ENCODE results near the gene VPS8. TPM values are rescaled to one million over a fixed set of nuclear protein-coding genes. Genes with fewer than 3 reads are reported as not detected.
"Not testable (repeated sequence)": the region's sequence is repeated elsewhere in the genome, so short reads cannot be mapped to it uniquely, and the experiment has no call there.

VPS8 gene
- total RNA-seq, 1 donor from 2014 or later = 60.8 TPM

GRCh38 chr3:184907681-184908649, 96.0 kb downstream of the VPS8 start:
- intact Hi-C loops (cut with micrococcal nuclease) = no loop called here

DNA sequence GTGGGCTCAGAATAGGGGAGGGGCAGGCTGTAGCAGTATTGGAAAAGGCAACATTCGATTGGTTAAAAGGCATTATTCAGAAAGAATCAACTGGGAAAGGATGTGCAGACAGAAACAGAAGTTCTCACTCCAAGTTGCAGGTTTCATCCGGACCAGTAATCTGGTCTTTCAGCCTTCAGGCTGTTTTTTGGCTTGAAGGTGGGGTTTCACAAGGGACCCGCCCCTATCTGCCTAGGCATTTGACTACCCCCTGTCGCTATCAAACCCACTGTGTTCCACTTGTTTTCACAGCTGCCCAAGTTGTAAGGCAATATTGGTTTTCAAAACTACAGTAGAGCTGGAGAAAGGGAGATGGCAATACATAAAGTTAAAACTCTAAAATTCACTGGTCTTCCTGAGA, 96.9 kb downstream of the VPS8 start:
- intact Hi-C loops (cut with micrococcal nuclease) = no loop called here

GRCh38 chr3:184910664-184911063, 98.7 kb downstream of the VPS8 start:
- intact Hi-C loops (cut with micrococcal nuclease) = no loop called here

GRCh38 chr3:184911570-184911969, 99.6 kb downstream of the VPS8 start:
- intact Hi-C loops (cut with micrococcal nuclease) = no loop called here

DNA sequence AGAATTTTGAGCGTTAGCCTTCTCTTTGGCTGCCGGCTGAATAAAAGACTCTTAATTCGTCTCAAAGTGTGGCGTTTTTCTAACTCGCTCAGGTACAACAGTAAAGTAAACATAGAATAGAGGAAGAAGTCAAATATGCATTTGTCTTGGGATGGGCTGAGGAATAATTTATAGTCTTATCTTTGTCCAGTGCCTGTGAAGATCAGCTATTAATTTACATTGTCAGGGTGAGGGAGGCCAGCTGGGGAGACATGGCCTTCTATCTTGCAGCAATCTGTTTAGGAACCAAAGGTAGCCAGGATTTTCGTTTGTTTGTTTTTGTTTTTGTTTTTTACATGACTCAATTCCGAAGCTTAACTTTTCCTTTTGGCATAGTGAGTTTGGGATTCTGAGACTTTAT, 100.2 kb downstream of the VPS8 start:
- intact Hi-C loops (cut with micrococcal nuclease) = no loop called here

DNA sequence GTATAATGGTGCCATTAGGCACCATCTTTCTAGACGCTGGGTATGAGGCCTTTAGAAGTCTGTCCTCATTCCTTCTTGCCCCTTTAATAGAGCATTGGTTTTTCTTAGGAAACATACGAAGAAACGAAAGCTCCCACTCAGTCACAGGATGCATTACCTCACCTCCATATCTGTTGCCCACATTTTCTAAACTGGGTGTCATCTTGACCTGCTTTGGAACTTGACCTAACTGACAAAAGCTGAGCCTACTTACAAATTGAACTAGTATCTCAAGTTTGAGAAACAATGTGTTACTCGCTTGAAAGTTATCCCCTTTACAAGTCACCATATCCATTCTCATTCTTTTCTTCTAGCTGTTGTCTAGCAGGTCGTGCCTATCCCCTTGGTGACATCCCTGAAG, 102.7 kb downstream of the VPS8 start:
- intact Hi-C loops (cut with micrococcal nuclease) = no loop called here

- intact Hi-C loops (cut with micrococcal nuclease) = no loop called here
Observed at GRCh38 chr3:184918750-184919149, 106.8 kb downstream of the VPS8 start.

DNA sequence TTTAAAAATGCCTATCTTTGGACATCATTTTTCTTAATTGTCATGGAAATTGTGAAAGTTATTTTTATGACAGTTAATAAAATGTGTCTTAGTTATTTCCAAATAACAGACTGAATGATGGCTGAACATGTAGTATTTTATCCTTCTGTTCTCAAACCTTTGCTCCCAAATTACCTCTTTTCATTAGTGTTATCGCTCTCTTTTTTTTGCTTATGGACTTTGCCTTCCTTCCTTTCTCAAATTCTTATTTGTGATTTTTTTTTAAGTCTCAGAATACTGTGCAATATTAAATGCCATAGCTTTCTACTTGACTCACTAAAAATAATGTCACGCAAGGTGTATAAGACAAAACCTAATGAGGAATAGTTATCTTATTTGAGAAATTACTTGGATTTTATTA, 107.7 kb downstream of the VPS8 start:
- intact Hi-C loops (cut with micrococcal nuclease) = no loop called here

- intact Hi-C loops (cut with micrococcal nuclease) = no loop called here
Observed at GRCh38 chr3:184924547-184924946, 112.6 kb downstream of the VPS8 start.

GRCh38 chr3:184927796-184928315, 115.9 kb downstream of the VPS8 start:
- intact Hi-C loops (cut with micrococcal nuclease) = no loop called here

DNA sequence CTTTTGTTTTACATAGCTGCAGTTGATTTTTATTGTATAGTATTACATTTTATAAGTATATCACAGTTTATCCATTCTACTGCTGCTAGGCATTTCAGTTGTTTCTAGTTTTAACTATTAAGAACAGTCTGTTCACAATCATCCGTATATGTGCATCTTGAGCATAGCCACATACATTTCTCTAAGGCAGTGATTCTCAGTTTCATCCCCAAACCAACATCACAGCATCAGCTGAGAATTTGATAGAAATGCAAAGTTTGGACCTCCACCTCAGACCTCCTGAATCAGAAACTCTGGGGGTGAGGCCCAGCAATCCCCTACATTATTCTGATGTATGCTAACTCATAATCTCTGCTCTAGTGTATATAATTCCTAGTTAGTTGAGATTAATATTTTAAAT, 120.8 kb downstream of the VPS8 start:
- intact Hi-C loops (cut with micrococcal nuclease) = no loop called here

DNA sequence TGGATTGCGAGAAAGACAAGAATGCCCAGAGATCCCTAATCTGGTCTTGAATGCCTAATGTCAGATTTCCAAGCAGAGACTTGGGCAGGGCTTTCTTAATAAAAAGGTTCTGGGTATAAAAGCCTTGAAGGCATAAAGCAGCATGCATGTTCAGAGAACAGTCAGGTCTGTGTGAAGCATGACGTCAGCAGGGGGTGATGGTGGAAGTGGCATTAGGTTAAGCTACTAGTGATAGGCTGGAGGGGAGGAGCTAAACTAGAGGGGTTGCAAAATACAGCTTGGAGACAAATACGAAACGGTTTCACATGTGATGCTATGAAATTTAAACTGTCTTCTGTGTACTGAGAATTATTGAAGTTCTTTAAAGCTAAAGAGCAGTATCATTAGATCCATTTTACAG, 125.6 kb downstream of the VPS8 start:
- intact Hi-C loops (cut with micrococcal nuclease) = no loop called here

DNA sequence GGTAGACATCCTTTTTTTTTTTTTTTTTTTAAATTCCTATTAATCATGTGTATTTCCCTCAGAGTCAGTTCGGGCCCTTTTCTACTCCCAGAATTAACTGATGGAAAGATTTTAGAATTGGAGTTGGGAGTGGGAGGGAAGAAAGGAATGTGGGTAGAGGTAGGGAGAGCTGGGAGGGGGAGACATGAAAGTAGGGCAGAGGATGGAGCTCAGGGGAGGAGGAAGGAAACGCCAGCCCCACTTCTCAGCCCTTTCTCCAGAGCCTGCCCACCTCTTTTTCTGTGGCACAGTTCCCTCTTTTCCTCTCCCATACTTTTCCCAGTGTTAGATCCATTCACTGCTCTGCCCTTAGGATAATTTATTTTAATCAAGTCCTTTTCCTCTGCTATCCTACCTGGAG, 129.4 kb downstream of the VPS8 start:
- intact Hi-C loops (cut with micrococcal nuclease) = no loop called here

DNA sequence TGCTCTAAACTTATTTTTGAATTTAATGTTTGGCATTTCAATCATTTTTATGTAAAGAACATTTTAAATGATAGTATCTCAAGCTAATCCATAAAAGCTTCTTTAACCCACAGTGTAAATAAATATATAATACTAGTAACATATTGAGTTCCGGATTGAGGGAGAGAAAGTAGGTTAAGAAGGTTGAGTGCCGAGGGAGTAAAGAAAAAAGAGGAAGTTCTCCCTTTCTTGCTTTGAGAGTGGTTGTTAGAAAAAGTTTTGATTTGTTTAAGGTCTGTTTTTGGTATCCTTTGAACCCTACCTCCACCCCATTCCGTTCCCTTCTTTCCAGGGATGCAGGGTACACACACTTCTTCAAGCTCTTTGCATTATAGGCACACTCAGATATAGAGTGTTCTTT, 130.8 kb downstream of the VPS8 start:
- intact Hi-C loops (cut with micrococcal nuclease) = no loop called here

- intact Hi-C loops (cut with micrococcal nuclease) = no loop called here
Observed at GRCh38 chr3:184944241-184944640, 132.3 kb downstream of the VPS8 start.

DNA sequence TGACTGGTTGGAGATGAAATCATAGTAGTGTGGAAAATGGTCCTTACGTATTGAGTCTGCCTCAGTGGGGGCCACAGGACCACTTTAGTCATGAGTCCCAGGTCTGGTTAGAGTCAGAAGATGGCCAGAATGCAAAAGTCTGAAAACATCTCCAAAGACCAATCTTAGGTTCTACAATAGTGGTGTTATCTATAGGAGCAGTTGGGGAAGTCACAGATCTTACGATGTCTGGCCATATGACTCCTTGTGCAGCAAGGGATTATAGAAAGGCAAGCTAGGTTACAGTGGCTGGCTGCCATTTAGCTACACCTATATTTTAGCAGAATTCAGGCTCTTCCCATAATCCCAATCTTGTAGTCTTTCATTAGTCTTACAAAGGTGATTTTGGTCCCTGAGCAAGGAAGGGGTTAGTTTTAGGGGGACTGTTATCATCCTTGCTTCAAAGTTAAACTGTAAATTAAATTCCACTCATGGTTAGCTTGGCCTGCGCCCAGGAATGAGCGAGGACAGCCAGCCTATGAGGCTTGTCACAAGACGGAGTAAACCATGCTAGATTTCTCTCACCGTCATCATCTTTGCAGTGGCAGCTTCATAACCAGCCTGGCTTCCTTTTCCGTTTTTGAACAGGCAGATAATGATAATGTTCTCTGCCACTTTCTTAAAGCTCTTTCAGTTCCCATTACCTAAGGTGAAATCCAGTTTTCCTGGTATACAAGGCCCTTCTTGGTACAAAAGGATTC, 134.1 kb downstream of the VPS8 start:
- intact Hi-C loops (cut with micrococcal nuclease) = no loop called here

DNA sequence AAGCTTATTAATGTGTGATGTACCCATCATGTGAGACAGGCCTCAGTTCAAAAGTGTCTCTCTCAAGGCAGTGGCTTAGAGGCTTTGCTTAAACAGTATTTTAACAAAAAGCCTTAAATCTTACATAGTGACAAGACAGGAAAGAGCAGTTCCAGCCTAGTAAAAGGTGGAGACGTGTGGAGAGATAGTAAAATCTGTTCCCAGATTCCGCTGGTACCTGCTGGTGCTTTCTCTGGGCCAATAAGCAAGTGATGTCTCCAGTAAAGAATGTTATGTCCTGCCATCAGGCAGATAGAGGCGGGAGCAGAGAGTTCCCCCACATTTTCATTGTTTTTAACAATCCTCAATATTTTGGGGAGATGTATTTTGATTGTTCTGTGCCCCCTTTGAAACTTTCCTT, 135.0 kb downstream of the VPS8 start:
- intact Hi-C loops (cut with micrococcal nuclease) = no loop called here

DNA sequence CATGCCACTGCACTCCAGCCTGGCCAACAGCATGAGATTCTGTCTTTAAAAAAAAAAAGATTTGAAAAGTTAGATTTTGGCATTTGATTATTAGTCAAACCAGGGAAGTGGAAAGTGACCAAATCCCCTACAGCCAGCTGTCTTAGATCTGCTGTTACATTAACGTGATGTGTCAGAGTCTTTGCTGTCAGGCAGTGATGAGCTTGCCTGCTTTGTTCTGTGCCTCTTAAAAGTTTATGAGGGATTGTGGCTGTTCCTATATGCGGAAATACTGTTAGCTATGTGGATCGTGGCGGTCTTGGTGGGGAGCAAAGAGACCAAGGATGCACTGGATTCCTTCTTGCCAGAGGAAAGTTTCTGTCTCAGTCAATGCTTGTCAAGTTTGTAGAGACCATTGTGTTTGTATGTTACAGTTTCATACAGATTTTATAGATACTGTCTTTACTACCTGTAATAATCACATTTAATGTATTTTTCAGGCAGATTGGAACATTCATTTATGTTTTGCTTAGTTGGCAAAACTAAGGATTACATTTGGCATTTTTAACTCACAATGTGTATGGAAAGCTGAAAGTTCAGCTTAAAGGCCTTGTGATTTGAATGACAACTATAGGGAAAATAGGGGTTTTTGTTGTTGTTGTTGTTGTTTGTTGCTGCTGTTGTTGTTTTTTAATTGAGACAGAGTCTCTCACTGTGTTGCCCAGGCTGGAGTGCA, 137.4 kb downstream of the VPS8 start:
- intact Hi-C loops (cut with micrococcal nuclease) = no loop called here

DNA sequence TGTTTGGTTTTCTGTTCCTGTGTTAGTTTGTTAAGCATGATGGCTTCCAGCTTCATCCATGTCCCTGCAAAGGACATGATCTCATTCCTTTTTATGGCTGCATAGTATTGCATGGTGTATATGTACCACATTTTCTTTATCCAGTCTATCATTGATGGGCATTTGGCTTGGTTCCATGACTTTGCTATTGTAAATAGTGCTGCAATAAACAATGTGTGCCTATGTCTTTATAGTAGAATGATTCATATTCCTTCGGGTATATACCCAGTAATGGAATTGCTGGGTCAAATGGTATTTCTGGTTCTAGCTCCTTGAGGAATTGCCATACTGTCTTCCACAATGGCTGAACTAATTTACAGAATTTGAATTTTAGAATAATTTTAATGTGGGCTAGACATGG, 138.8 kb downstream of the VPS8 start:
- intact Hi-C loops (cut with micrococcal nuclease) = not testable (repeated sequence)

- intact Hi-C loops (cut with micrococcal nuclease) = no loop called here
Observed at GRCh38 chr3:184952671-184953070, 140.7 kb downstream of the VPS8 start.

DNA sequence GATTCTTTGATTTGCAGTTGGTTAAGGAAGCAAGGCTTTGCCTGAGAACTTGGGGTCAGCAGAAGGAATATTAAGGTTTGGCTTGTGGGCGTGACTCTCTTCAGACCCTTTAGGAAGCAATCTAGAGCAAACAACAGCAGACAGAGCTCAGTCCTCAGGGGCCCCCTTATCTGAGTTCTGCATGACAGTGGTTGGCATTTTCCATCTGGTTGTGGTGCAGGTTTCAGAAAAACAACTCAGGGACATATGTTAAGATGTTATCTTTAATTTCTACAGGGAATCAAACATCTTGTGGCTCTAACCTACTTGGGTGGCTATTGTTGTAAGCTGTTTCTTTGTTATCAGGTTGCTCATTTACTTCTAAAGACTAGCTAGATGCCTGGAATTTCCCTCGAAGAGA, 141.4 kb downstream of the VPS8 start:
- intact Hi-C loops (cut with micrococcal nuclease) = no loop called here

GRCh38 chr3:184954251-184954650, 142.3 kb downstream of the VPS8 start:
- intact Hi-C loops (cut with micrococcal nuclease) = no loop called here
